Rectal smooth muscle tissue (tissue), 1 donor: ENCODE data around the gene PSMA7.

ENCODE experiments used
- H3K27ac ChIP-seq: one replicate; pipeline ENCODE4 v1.7.0; 2013; ENCODE audit warnings: low read depth, low read length, inconsistent platforms
- H3K27me3 ChIP-seq: one replicate; pipeline ENCODE4 v1.7.0; 2013; ENCODE audit warnings: low read length; ENCODE audit not compliant: control insufficient read depth, insufficient read depth
- H3K36me3 ChIP-seq: one replicate; pipeline ENCODE4 v1.7.0; 2013; ENCODE audit warnings: low read length; ENCODE audit not compliant: control insufficient read depth, insufficient read depth
- H3K4me1 ChIP-seq: one replicate; pipeline ENCODE4 v1.7.0; 2013; ENCODE audit warnings: low read length; ENCODE audit not compliant: control insufficient read depth, insufficient read depth
- H3K4me3 ChIP-seq: one replicate; pipeline ENCODE4 v1.7.0; 2013; ENCODE audit warnings: low read length
- H3K9ac ChIP-seq: one replicate; pipeline ENCODE4 v1.7.0; 2013; ENCODE audit warnings: low read length

PSMA7 gene

DNA sequence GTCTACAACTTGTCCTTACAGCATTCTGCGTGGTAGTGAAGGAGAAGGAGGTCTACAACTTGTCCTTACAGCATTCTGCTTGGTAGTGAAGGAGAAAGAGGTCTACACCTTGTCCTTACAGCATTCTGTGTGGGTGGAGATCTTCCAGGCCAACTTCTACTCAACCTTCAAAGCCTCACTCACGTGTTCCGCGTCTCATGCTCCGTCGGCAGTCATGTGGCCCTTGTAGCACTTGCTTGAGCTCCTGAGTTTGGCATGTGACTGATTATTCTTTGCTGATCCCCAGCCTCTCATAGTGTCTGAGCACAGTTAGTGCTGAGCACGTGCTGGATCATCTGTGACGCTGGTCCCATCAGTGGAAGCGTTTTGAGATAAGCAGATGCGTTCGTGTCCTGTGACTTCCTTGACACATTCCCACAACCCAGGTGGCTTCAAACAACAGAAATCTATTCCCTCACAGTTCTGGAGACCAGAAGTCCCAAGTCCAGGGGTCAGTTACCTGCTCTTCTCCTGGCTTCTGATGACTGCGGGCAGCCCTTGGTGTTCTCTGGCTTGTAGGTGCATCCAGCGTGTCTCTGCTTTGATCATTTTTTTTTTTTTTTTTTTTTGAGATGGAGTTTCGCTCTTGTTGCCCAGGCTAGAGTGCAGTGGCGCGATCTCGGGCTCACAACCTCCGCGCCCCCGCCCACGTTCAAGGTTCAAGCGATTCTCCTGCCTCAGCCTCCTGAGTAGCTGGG, 3.0 kb upstream of the PSMA7 start:
- Histone ChIP-seq H3K4me1 (peaks cover 12% of the 10 kb centered on the region), H3K9ac (no peak overlapping the region), H3K4me3 (no peak overlapping the region)

DNA sequence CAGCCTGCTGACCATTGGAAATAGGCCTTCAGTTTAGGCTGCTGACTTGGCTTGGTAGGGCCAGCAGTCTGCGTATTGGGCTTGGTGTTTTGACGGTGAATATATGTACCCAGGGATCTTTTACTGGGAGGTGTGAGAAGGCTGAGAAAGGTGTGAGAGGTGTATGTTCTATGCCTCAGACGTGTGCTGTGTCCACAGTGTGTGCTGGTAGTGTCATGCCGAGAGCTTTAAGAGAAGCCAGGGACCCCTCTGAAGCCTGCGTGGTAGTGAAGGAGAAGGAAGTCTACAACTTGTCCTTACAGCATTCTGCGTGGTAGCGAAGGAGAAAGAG, 2.5 kb upstream of the PSMA7 start:
- H3K9ac ChIP-seq, result no peak overlapping the region
- no peaks in the 10 kb centered on the region for H3K36me3 ChIP-seq

More for the DNA sequence above, 3.0 kb upstream of the PSMA7 start:
- Histone ChIP-seq H3K27me3 (no peaks in the 10 kb centered on the region), H3K27ac (no peak overlapping the region), H3K36me3 (no peaks in the 10 kb centered on the region)

DNA sequence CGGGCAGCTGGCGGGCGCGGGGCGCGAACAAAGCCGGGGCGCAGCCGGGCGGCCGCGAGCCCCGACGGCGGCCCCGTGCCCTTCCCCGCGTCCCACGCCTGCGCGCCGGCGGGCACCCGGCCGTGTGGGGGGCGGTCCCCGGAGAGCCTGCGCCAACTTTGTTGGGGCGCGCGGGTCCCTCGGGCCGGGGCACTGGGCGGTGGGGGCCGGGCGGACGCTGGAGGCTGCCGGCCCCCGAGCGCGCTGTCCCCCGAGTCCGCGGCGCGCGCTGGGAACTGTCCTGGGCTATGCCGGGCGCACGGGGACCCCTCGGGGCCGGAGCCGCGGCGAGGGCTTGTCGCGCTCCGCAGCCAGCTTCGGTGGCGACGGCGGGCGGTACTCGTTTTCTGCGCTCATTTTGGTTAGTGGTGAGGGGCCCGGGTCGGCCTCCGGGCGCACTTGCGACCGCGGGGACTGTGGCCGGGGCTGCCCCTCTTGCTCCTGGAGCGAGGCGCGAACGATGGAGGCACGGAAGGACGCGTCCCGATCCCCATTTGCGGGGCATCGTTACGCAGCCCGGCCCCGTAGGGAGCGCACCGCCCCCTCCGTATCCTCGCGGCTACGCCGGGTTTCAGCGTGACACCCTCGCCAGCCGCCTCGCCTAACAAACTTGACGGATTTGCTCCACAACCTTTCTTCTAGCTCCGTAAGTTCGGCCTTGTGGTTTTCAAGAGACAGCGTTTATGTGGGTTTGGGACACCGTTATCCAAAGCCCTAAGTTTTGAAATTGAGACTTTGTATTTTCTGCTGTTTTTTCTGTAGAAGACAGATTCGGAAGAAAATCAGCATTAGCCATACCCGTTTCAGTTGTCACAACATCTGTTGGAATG, 997 bp upstream of the PSMA7 start:
- H3K9ac ChIP-seq, result no peak overlapping the region
- H3K27ac ChIP-seq, result peak overlapping the region; percentile 65
- H3K36me3 ChIP-seq, result peaks cover 10% of the 10 kb centered on the region
- peaks cover 18% of the 10 kb centered on the region for H3K4me1 ChIP-seq
- H3K27me3 ChIP-seq, result no peaks in the 10 kb centered on the region
- peak overlapping the region; percentile 69 for H3K4me3 ChIP-seq

More for the DNA sequence above, 2.5 kb upstream of the PSMA7 start:
- Histone ChIP-seq H3K27me3 (no peaks in the 10 kb centered on the region), H3K27ac (no peak overlapping the region), H3K4me3 (no peak overlapping the region), H3K4me1 (peaks cover 17% of the 10 kb centered on the region)

DNA sequence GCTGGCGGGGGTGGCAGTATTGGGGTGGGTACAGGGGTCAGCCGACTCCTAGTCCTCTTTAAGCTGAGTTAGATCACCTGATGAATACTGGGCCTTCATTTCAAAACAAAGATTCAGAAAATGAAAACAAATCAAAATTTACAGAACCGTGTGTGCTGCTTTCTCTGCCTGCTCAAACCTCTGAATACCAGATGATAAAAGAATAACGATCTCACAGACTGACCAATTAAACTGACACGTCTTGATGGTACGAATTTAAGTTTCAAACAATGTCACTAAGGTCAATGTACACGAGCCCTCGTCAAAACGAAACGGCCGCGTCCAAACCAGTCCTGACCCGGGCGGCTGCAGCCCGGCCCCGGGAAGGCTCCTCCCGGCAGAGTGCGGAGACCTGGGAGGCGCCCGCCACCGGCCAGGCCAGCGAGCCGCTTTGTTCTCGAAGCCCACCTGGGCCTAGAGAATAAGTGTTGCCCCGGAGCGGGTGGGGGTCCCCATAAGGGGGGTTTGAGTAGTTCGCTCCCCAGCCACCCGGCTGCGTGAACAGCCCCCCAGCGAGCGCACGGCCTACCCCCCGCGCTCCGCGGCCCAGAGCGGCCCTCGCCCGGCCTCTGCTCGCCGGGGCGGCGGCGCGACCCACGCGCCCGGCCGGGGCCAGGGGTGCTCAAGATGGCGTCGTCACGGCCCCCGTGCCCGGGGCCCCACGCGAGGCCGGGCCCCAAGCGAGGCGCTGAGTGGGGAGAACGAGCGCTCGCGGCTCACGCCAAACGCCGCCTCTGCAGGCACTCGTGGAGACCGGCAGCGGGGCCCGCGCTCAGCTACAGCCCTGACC, 728 bp downstream of the PSMA7 start:
- Histone ChIP-seq H3K27ac (peak overlapping the region; percentile 84), H3K36me3 (peaks cover 23% of the 10 kb centered on the region), H3K4me3 (peak overlapping the region; percentile 71), H3K4me1 (peaks cover 18% of the 10 kb centered on the region), H3K9ac (peak overlapping the region; percentile 32), H3K27me3 (no peaks in the 10 kb centered on the region)

DNA sequence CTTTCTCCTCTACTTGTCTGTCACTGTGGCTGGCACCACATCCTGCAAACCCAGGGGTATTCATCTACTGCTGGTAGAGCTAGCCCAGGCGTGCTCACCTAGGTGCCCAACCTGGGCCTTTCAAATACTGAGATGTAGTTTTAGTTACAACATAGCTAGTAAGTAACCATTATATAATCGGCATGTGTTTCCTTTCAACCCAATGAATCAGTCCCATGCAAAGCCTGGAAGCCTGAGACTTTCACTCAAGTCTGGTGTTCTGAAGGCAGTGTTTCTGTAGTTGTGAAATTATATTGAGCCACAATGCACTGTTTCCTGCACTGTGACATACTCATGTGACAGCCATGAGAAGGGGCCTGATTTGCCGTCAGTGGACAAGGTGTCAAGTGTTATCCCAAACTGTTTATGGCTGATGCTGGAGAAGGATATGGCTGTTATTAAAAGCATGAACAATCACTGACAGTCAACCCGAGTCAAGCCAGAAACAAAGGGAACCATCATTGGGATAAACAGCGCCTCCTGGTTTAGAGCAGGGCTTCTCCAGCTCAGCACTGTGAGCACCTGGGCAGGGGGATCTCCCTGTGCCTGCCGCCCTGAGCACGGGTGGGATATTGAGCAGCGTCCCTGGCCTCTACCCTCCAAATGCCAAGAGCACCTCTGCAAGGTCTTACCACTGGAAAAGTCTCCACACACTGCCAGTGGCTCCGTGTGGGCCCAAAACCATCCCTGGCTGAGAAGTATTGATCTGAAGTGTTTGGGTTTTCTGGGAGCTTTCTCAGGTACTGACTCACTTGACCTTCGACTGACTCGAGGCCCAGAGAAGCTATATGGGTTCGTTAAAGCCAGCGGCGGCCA, 1.6 kb downstream of the PSMA7 start:
- Histone ChIP-seq H3K4me3 (peak overlapping the region; percentile 71), H3K9ac (peak overlapping the region; percentile 13), H3K36me3 (peaks cover 27% of the 10 kb centered on the region), H3K4me1 (peaks cover 18% of the 10 kb centered on the region), H3K27me3 (no peaks in the 10 kb centered on the region), H3K27ac (no peak overlapping the region)

DNA sequence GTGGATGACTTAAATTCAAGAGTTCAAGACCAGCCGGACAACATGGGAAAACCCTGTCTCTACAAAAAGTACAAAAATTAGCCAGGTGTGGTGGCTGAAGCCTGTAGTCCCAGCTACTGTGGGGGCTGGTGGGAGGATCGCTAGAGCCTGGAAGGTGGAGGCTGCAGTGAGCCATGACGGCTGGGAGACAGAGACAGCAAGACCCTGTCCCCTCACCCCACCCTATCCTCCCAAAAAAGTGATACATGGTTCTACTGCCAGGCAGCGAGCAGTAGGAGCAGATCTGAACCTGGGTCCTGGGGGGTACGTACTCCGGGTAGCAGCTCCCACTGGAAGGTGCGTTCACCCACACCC, 2.2 kb downstream of the PSMA7 start:
- Histone ChIP-seq H3K4me1 (peaks cover 18% of the 10 kb centered on the region), H3K4me3 (no peak overlapping the region), H3K27me3 (no peaks in the 10 kb centered on the region), H3K27ac (no peak overlapping the region), H3K9ac (no peak overlapping the region), H3K36me3 (peaks cover 32% of the 10 kb centered on the region)

DNA sequence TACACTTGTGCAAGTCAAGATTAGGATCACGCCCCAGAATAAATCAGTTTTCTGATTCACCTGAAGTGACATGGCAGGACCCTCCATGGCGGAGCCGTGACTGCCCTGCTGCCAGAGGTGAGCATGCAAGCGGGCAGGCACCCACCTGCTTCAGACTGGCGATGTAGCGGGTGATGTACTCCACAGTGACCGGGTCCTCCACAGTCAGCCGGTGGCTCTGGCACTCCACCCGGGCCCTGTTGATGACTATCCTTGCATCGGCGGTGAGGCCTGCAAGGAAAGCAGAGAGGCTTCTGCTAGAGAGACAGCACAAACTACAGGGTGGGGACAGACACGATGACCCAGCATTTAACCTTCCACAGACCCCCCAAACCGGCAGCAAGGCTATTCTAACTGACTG, 3.6 kb downstream of the PSMA7 start:
- H3K36me3 ChIP-seq, result peaks cover 42% of the 10 kb centered on the region

DNA sequence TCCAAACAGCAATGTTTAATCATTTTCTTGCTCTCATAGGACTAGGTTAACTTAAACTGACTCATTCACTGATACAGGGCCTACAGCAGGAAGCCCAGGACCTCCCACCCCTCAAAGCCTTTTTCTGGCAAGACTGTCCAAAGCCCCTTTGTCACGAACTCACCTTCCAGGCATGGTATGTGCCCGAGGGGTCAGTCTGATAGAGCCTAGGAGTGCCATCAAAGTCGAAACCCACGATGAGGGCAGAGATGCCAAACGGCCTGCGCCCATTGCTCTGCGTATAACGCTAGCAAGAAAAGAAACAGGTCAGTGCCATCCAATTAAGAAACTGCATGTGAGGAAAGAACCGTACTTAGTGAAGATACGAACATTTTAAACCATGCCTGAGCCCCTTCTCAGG, 4.3 kb downstream of the PSMA7 start:
- H3K4me1 ChIP-seq, result peaks cover 14% of the 10 kb centered on the region
- no peaks in the 10 kb centered on the region for H3K27me3 ChIP-seq
- no peak overlapping the region for H3K9ac ChIP-seq
- no peak overlapping the region for H3K4me3 ChIP-seq
- no peak overlapping the region for H3K27ac ChIP-seq
- H3K36me3 ChIP-seq, result peaks cover 46% of the 10 kb centered on the region

More for the DNA sequence above, 3.6 kb downstream of the PSMA7 start:
- Histone ChIP-seq H3K9ac (no peak overlapping the region), H3K4me3 (no peak overlapping the region), H3K4me1 (peaks cover 15% of the 10 kb centered on the region), H3K27ac (no peak overlapping the region), H3K27me3 (no peaks in the 10 kb centered on the region)

DNA sequence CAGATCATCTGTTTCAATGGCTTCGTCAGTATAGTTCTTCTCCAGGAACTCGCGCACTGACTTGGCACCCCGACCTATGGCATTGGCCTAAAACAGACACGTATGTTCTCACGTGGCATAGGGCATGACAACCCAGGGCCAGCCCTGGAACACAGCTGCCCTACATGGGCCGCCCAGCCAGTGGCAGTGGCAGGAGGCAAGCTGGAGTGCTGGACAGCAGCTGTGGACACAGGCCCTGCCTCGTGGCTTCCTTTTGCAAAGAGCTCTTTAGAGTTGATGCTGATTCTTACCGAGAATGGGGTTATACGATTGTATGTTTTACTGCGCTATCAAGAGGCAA, 5.0 kb downstream of the PSMA7 start:
- Histone ChIP-seq H3K27ac (no peak overlapping the region), H3K4me1 (peaks cover 14% of the 10 kb centered on the region), H3K36me3 (peaks cover 52% of the 10 kb centered on the region), H3K4me3 (no peak overlapping the region), H3K9ac (no peak overlapping the region), H3K27me3 (no peaks in the 10 kb centered on the region)

DNA sequence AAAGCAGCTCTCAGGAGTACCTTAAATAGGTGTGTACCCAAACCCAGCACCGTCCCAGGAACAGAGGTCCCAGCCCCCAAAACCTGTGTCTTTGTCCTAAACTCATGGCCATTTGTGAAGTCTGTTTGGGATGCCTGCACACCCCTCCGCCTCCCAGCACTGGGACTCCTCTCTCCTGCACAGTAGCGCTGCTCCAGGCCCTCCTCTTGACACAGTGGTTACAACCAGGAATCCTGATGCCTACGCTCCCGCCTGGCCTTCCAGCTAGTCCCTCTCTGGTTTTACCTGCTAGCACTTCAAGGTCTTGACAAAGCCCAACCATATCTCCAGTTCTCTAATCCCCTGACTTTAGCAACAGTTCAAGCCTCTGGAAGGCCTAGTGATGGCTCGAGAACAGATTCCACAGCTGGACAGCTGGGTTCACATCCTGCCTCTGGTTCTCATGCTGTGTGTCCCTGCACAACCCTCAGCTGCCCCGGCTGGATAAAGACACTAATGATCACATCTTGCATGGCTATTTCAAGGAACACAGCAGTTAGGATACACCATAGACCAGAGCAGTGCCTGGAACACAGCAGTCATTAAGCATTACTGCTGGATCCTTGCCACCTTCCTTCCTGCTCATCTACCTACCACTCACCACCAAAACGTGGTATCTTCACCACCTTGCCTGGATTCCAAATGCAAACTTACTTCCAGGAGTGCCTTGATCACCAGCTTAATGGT, 5.6 kb downstream of the PSMA7 start:
- H3K36me3 ChIP-seq, result peaks cover 53% of the 10 kb centered on the region

DNA sequence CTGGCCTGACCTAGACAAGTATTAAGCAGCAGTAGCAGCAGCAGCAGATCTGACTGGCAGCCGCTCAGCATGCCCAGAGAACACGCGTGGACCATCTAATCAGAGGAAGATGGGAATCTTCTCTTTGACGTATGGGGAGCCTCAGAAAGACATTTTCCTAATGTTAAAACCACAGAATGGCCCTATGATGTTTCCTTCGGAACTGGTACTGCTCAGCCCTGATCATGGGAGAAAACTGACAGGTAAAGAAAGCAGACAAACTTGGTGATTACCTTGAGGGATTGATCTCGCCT, 6.2 kb downstream of the PSMA7 start:
- Histone ChIP-seq H3K27me3 (no peaks in the 10 kb centered on the region), H3K36me3 (peaks cover 57% of the 10 kb centered on the region), H3K4me1 (peaks cover 14% of the 10 kb centered on the region), H3K4me3 (no peak overlapping the region), H3K27ac (no peak overlapping the region), H3K9ac (no peak overlapping the region)

More for the DNA sequence above, 5.6 kb downstream of the PSMA7 start:
- Histone ChIP-seq H3K9ac (no peak overlapping the region), H3K4me1 (peaks cover 14% of the 10 kb centered on the region), H3K27me3 (no peaks in the 10 kb centered on the region), H3K27ac (no peak overlapping the region), H3K4me3 (no peak overlapping the region)
